Measurements from ENCODE around the gene HNRNPUL2. TPM values are rescaled to one million over a fixed set of nuclear protein-coding genes. Genes with fewer than 3 reads are reported as not detected.
A peak's percentile ranks its signal among the peaks of the same experiment; 100 is the strongest.
"Not testable (repeated sequence)": the region's sequence is repeated elsewhere in the genome, so short reads cannot be mapped to it uniquely, and the experiment has no call there.

HNRNPUL2 gene
- polyA plus RNA-seq, 4 donors: 38.6 to 67.9 (median 44.1) TPM

- Histone ChIP-seq H3K27me3 (ENCODE audit: control insufficient read depth in 3 of 3, insufficient read depth in 3 of 3, low read length in 3 of 3) (no peaks in the 10 kb centered on the region), H3K36me3 (ENCODE audit: control insufficient read depth in 3 of 3, insufficient read depth in 2 of 3, low read depth in 1 of 3, low read length in 3 of 3) (peaks cover 0 to 46% (median 0%) of the 10 kb centered on the region in 3 donors), H3K4me1 (ENCODE audit: control insufficient read depth in 3 of 3, insufficient read depth in 2 of 3, low read depth in 1 of 3, low read length in 2 of 3) (peaks cover 6 to 44% (median 10%) of the 10 kb centered on the region in 3 donors), H3K4me3 (ENCODE audit: low read depth in 1 of 3, low read length in 3 of 3) (peak overlapping the region; percentile 67 to 82 (median 70)), H3K27ac (ENCODE audit: low read depth in 1 of 3, low read length in 2 of 3) (peak overlapping the region; percentile 20 to 90 (median 82)), H3K9me3 (ENCODE audit: control insufficient read depth in 2 of 2, insufficient read depth in 1 of 2, low read depth in 1 of 2, low read length in 1 of 2) (no peaks in the 10 kb centered on the region)
- 4 to 5% (median 5%) methylated on average over 66 to 73 of the region's 73 CpGs for WGBS, 3 donors
- FAIRE-seq (no peak), DNase-seq (peak; percentile 93 to 96)
These were observed 21.1 kb downstream of the HNRNPUL2 start for GRCh38 chr11:62705880-62706849.

GRCh38 chr11:62705413-62705812, 21.8 kb downstream of the HNRNPUL2 start:
- H3K27me3 ChIP-seq (ENCODE audit: control insufficient read depth in 3 of 3, insufficient read depth in 3 of 3, low read length in 3 of 3): no peaks in the 10 kb centered on the region
- FAIRE-seq (no peak), DNase-seq (no peak)
- H3K27ac ChIP-seq (ENCODE audit: low read depth in 1 of 3, low read length in 2 of 3): peak overlapping the region in 2 of 3 donors; percentile 82 to 90
- H3K9me3 ChIP-seq (ENCODE audit: control insufficient read depth in 2 of 2, insufficient read depth in 1 of 2, low read depth in 1 of 2, low read length in 1 of 2): no peaks in the 10 kb centered on the region
- H3K36me3 ChIP-seq (ENCODE audit: control insufficient read depth in 3 of 3, insufficient read depth in 2 of 3, low read depth in 1 of 3, low read length in 3 of 3): peaks cover 0 to 44% (median 0%) of the 10 kb centered on the region in 3 donors
- peaks cover 6 to 41% (median 8%) of the 10 kb centered on the region in 3 donors for H3K4me1 ChIP-seq (ENCODE audit: control insufficient read depth in 3 of 3, insufficient read depth in 2 of 3, low read depth in 1 of 3, low read length in 2 of 3)
- peak overlapping the region; percentile 67 to 82 (median 70) for H3K4me3 ChIP-seq (ENCODE audit: low read depth in 1 of 3, low read length in 3 of 3)
- 16 to 53% (median 39%) methylated on average over 7 of the region's 7 CpGs for WGBS, 3 donors

- FAIRE-seq, DNase-seq: not testable (repeated sequence)
- WGBS, 3 donors: 88 to 100% (median 94%) methylated on average over 4 of the region's 4 CpGs
These were observed 23.3 kb downstream of the HNRNPUL2 start for GRCh38 chr11:62703921-62704320.

GRCh38 chr11:62702246-62702645, 25.0 kb downstream of the HNRNPUL2 start:
- Histone ChIP-seq H3K36me3 (ENCODE audit: control insufficient read depth in 3 of 3, insufficient read depth in 2 of 3, low read depth in 1 of 3, low read length in 3 of 3) (peaks cover 0 to 44% (median 0%) of the 10 kb centered on the region in 3 donors), H3K4me3 (ENCODE audit: low read depth in 1 of 3, low read length in 3 of 3) (no peak overlapping the region), H3K27me3 (ENCODE audit: control insufficient read depth in 3 of 3, insufficient read depth in 3 of 3, low read length in 3 of 3) (no peaks in the 10 kb centered on the region), H3K27ac (ENCODE audit: low read depth in 1 of 3, low read length in 2 of 3) (no peak overlapping the region), H3K4me1 (ENCODE audit: control insufficient read depth in 3 of 3, insufficient read depth in 2 of 3, low read depth in 1 of 3, low read length in 2 of 3) (peaks cover 0 to 19% (median 2%) of the 10 kb centered on the region in 3 donors), H3K9me3 (ENCODE audit: control insufficient read depth in 2 of 2, insufficient read depth in 1 of 2, low read depth in 1 of 2, low read length in 1 of 2) (no peaks in the 10 kb centered on the region)
- FAIRE-seq (no peak), DNase-seq (no peak)
- WGBS, 3 donors: 82 to 85% (median 83%) methylated on average over 8 to 11 of the region's 11 CpGs

More at GRCh38 chr11:62703921-62704320, 23.3 kb downstream of the HNRNPUL2 start:
- not testable (repeated sequence) for H3K27me3 ChIP-seq (ENCODE audit: control insufficient read depth in 3 of 3, insufficient read depth in 3 of 3, low read length in 3 of 3); H3K27ac ChIP-seq (ENCODE audit: low read depth in 1 of 3, low read length in 2 of 3); H3K4me3 ChIP-seq (ENCODE audit: low read depth in 1 of 3, low read length in 3 of 3); H3K9me3 ChIP-seq (ENCODE audit: control insufficient read depth in 2 of 2, insufficient read depth in 1 of 2, low read depth in 1 of 2, low read length in 1 of 2)
- Histone ChIP-seq H3K4me1 (ENCODE audit: control insufficient read depth in 3 of 3, insufficient read depth in 2 of 3, low read depth in 1 of 3, low read length in 2 of 3) (peaks cover 6 to 31% (median 6%) of the 10 kb centered on the region in 3 donors), H3K36me3 (ENCODE audit: control insufficient read depth in 3 of 3, insufficient read depth in 2 of 3, low read depth in 1 of 3, low read length in 3 of 3) (peaks cover 0 to 48% (median 0%) of the 10 kb centered on the region in 3 donors)

- Histone ChIP-seq H3K4me3 (ENCODE audit: low read depth in 1 of 3, low read length in 3 of 3) (no peak overlapping the region), H3K27ac (ENCODE audit: low read depth in 1 of 3, low read length in 2 of 3) (no peak overlapping the region), H3K27me3 (ENCODE audit: control insufficient read depth in 3 of 3, insufficient read depth in 3 of 3, low read length in 3 of 3) (no peaks in the 10 kb centered on the region), H3K36me3 (ENCODE audit: control insufficient read depth in 3 of 3, insufficient read depth in 2 of 3, low read depth in 1 of 3, low read length in 3 of 3) (peaks cover 0 to 58% (median 15%) of the 10 kb centered on the region in 3 donors), H3K4me1 (ENCODE audit: control insufficient read depth in 3 of 3, insufficient read depth in 2 of 3, low read depth in 1 of 3, low read length in 2 of 3) (peaks cover 0 to 3% (median 0%) of the 10 kb centered on the region in 3 donors), H3K9me3 (ENCODE audit: control insufficient read depth in 2 of 2, insufficient read depth in 1 of 2, low read depth in 1 of 2, low read length in 1 of 2) (no peaks in the 10 kb centered on the region)
- 53 to 61% (median 55%) methylated on average over 14 of the region's 14 CpGs for WGBS, 3 donors
- DNase-seq (peak; percentile 83 to 84), FAIRE-seq (no peak)
These were observed 32.6 kb downstream of the HNRNPUL2 start for GRCh38 chr11:62694455-62695167.

- H3K27ac ChIP-seq (ENCODE audit: low read depth in 1 of 3, low read length in 2 of 3); H3K4me1 ChIP-seq (ENCODE audit: control insufficient read depth in 3 of 3, insufficient read depth in 2 of 3, low read depth in 1 of 3, low read length in 2 of 3); H3K4me3 ChIP-seq (ENCODE audit: low read depth in 1 of 3, low read length in 3 of 3); FAIRE-seq; DNase-seq; H3K9me3 ChIP-seq (ENCODE audit: control insufficient read depth in 2 of 2, insufficient read depth in 1 of 2, low read depth in 1 of 2, low read length in 1 of 2); H3K27me3 ChIP-seq (ENCODE audit: control insufficient read depth in 3 of 3, insufficient read depth in 3 of 3, low read length in 3 of 3): not testable (repeated sequence)
- WGBS, 3 donors: 74 to 94% (median 83%) methylated on average over 3 to 4 of the region's 4 CpGs
- H3K36me3 ChIP-seq (ENCODE audit: control insufficient read depth in 3 of 3, insufficient read depth in 2 of 3, low read depth in 1 of 3, low read length in 3 of 3): peaks cover 0 to 61% (median 15%) of the 10 kb centered on the region in 3 donors
These were observed 33.6 kb downstream of the HNRNPUL2 start for GRCh38 chr11:62693624-62694023.

- Histone ChIP-seq H3K4me3 (ENCODE audit: low read depth in 1 of 3, low read length in 3 of 3) (peak within 1 kb of the TSS in 1 of 3 donors; percentile 33), H3K27ac (ENCODE audit: low read depth in 1 of 3, low read length in 2 of 3) (peak within 1 kb of the TSS in 2 of 3 donors; percentile 67 to 76), H3K9me3 (ENCODE audit: control insufficient read depth in 2 of 2, insufficient read depth in 1 of 2, low read depth in 1 of 2, low read length in 1 of 2) (no peaks in the 10 kb centered on the region), H3K27me3 (ENCODE audit: control insufficient read depth in 3 of 3, insufficient read depth in 3 of 3, low read length in 3 of 3) (peaks cover 0 to 22% (median 0%) of the 10 kb centered on the region in 3 donors), H3K4me1 (ENCODE audit: control insufficient read depth in 3 of 3, insufficient read depth in 2 of 3, low read depth in 1 of 3, low read length in 2 of 3) (peaks cover 0 to 14% (median 4%) of the 10 kb centered on the region in 3 donors), H3K36me3 (ENCODE audit: control insufficient read depth in 3 of 3, insufficient read depth in 2 of 3, low read depth in 1 of 3, low read length in 3 of 3) (peaks cover 0 to 54% (median 15%) of the 10 kb centered on the region in 3 donors)
- no peak for FAIRE-seq
- peak in 1 of 2 donors; percentile 36 for DNase-seq
- 45 to 52% (median 47%) methylated on average over 11 of the region's 11 CpGs for WGBS, 3 donors
These were observed 37.7 kb downstream of the HNRNPUL2 start, which contains the start of gene LRRN4CL for GRCh38 chr11:62689421-62690183. Gene LRRN4CL, minus strand, starts transcription at chr11:62689530. Its CDS starts 1,022 bp downstream, at chr11:62688508.

All from small intestine (tissue), 7 donors.